Skin epidermis (tissue), 12 donors: ENCODE results near the gene PCDHB10.
"Not testable (repeated sequence)": the region's sequence is repeated elsewhere in the genome, so short reads cannot be mapped to it uniquely, and the experiment has no call there.

Source experiments
- H3K27ac ChIP-seq, 21 experiments: fragments of 200-600 bp; sonication (generic) in 11 of 21; one replicate each; pipeline ENCODE4 v1.5.0; 2020; ENCODE audit warnings: mild to moderate bottlenecking in 3 of 21, inconsistent platforms in 2 of 21, moderate library complexity in 2 of 21
- H3K4me3 ChIP-seq, 7 experiments: fragments of 200-600 bp; sonication (generic) in 2 of 7; one replicate each; pipeline ENCODE4 v1.5.0; 2020; ENCODE audit warnings: inconsistent platforms in 2 of 7, mild to moderate bottlenecking in 2 of 7, moderate library complexity in 1 of 7

Gene PCDHB10

GRCh38 chr5:141192110-141192725 is at the start of gene PCDHB10:
PCDHB10 (plus strand) TSS chr5:141192353; CDS start chr5:141192553, 200 bp downstream.
- Histone ChIP-seq H3K27ac (no peak within 1 kb of the TSS), H3K4me3 (no peak within 1 kb of the TSS)

GRCh38 chr5:141149812-141150211 is 42.3 kb upstream of the PCDHB10 start, which contains the start of gene PCDHB6:
PCDHB6 (plus strand) TSS chr5:141150057; CDS start chr5:141150258, 201 bp downstream.
- Histone ChIP-seq H3K27ac (no peak within 1 kb of the TSS), H3K4me3 (no peak within 1 kb of the TSS)

GRCh38 chr5:141150224-141150992 is 41.7 kb upstream of the PCDHB10 start:
- H3K27ac ChIP-seq: no peak overlapping the region
- H3K4me3 ChIP-seq: no peak overlapping the region

GRCh38 chr5:141150993-141151325 is 41.2 kb upstream of the PCDHB10 start:
- Histone ChIP-seq H3K27ac (no peak overlapping the region), H3K4me3 (no peak overlapping the region)

GRCh38 chr5:141151632-141152031 is 40.5 kb upstream of the PCDHB10 start:
- not testable (repeated sequence) for H3K27ac ChIP-seq, H3K4me3 ChIP-seq

GRCh38 chr5:141152096-141152495 is 40.1 kb upstream of the PCDHB10 start:
- H3K4me3 ChIP-seq, H3K27ac ChIP-seq: not testable (repeated sequence)

GRCh38 chr5:141155540-141156374 is 36.4 kb upstream of the PCDHB10 start:
- no peak overlapping the region for H3K27ac ChIP-seq
- no peak overlapping the region for H3K4me3 ChIP-seq

- H3K4me3 ChIP-seq, H3K27ac ChIP-seq: not testable (repeated sequence)
Observed at GRCh38 chr5:141157356-141157755, 34.8 kb upstream of the PCDHB10 start.

GRCh38 chr5:141157901-141158300 is 34.3 kb upstream of the PCDHB10 start:
- not testable (repeated sequence) for H3K4me3 ChIP-seq, H3K27ac ChIP-seq

GRCh38 chr5:141172381-141173204 is 19.6 kb upstream of the PCDHB10 start, which contains the start of gene PCDHB7:
PCDHB7 (plus strand) TSS chr5:141172644; CDS start chr5:141172836, 192 bp downstream.
- H3K4me3 ChIP-seq: peak within 1 kb of the TSS in 1 of 7 experiments; percentile 7
- no peak within 1 kb of the TSS for H3K27ac ChIP-seq

GRCh38 chr5:141174291-141175104 is 17.7 kb upstream of the PCDHB10 start:
- H3K4me3 ChIP-seq, H3K27ac ChIP-seq: not testable (repeated sequence)

GRCh38 chr5:141175933-141176332 is 16.2 kb upstream of the PCDHB10 start:
- Histone ChIP-seq H3K27ac (no peak overlapping the region), H3K4me3 (no peak overlapping the region)

GRCh38 chr5:141177577-141178191 is 14.5 kb upstream of the PCDHB10 start, which contains the start of gene PCDHB8:
PCDHB8 (plus strand) TSS chr5:141177790; CDS start chr5:141178035, 245 bp downstream.
- H3K27ac ChIP-seq, H3K4me3 ChIP-seq: not testable (repeated sequence)

- H3K27ac ChIP-seq, H3K4me3 ChIP-seq: not testable (repeated sequence)
Observed at GRCh38 chr5:141179371-141179770, 12.8 kb upstream of the PCDHB10 start.

- H3K27ac ChIP-seq, H3K4me3 ChIP-seq: not testable (repeated sequence)
Observed at GRCh38 chr5:141179876-141180275, 12.3 kb upstream of the PCDHB10 start.

- Histone ChIP-seq H3K4me3 (no peak overlapping the region), H3K27ac (no peak overlapping the region)
Observed at GRCh38 chr5:141180313-141180712, 11.8 kb upstream of the PCDHB10 start.

- peak within 1 kb of the TSS in 3 of 7 experiments; percentile 1 to 28 (median 10) for H3K4me3 ChIP-seq
- peak within 1 kb of the TSS in 2 of 21 experiments; percentile 38 to 53 for H3K27ac ChIP-seq
Observed at GRCh38 chr5:141182248-141182647, 9.9 kb upstream of the PCDHB10 start, which contains the start of gene PCDHB16. PCDHB16 (plus strand) TSS chr5:141182387; CDS start chr5:141182560, 173 bp downstream.
